H1 (cell line): Measurements from ENCODE around the gene SIRT7. TPM values are rescaled to one million over a fixed set of nuclear protein-coding genes. Genes with fewer than 3 reads are reported as not detected.

Experiments
- CTCF ChIA-PET: fragments of 300-600 bp; sonication (Branson Sonifier 250); formaldehyde crosslinking; loops from one replicate; lab custom pipeline; 2021; ENCODE audit not compliant: partially characterized antibody; lab: Charles Lee
- POLR2A ChIA-PET: fragments of 300-600 bp; sonication (Branson Sonifier 250); formaldehyde crosslinking; loops from one replicate; lab custom pipeline; 2021; ENCODE audit warnings: inconsistent platforms; ENCODE audit not compliant: partially characterized antibody; lab: Charles Lee
- DNase-seq, 2 experiments: peaks; one replicate each; pipeline versions ENCODE4 v3.0.0 to v3.0.0-alpha.2; 2010 to 2022; ENCODE audit warnings: low spot score in 2 of 2, low read depth in 1 of 2, mixed read lengths in 1 of 2
- FAIRE-seq: peaks from 2 replicates; lab custom pipeline; 2011; peaks lifted over from hg19 to GRCh38; lab: Jason Lieb, UNC
- H2AFZ ChIP-seq: 2 replicates; pipeline ENCODE4 v1.8.1; 2012; ENCODE audit warnings: low read length, inconsistent platforms
- H2AK5ac ChIP-seq: 2 replicates; pipeline ENCODE4 v1.6.1; 2013; ENCODE audit warnings: low read depth, low read length
- H2BK120ac ChIP-seq: replicated peaks from 2 replicates; pipeline ENCODE3; 2013; ENCODE audit warnings: low read depth, low read length, inconsistent platforms
- H2BK12ac ChIP-seq: 2 replicates; pipeline ENCODE4 v1.6.1; 2013; ENCODE audit warnings: low read depth, low read length
- H2BK15ac ChIP-seq: 2 replicates; pipeline ENCODE4 v1.6.1; 2013; ENCODE audit warnings: low read length
- H2BK20ac ChIP-seq: 2 replicates; pipeline ENCODE4 v1.6.1; 2013; ENCODE audit warnings: low read length
- H2BK5ac ChIP-seq: 2 replicates; pipeline ENCODE4 v1.6.1; 2013; ENCODE audit warnings: low read depth, low read length
- H3K14ac ChIP-seq: 2 replicates; pipeline ENCODE4 v1.6.1; 2013; ENCODE audit warnings: inconsistent platforms; ENCODE audit not compliant: insufficient read length
- H3K18ac ChIP-seq: 2 replicates; pipeline ENCODE4 v1.6.1; 2013; ENCODE audit warnings: low read length; ENCODE audit errors: extremely low read depth
- H3K23ac ChIP-seq: 2 replicates; pipeline ENCODE4 v1.6.1; 2013; ENCODE audit warnings: inconsistent platforms; ENCODE audit not compliant: insufficient read length
- H3K23me2 ChIP-seq: 2 replicates; pipeline ENCODE4 v1.6.1; 2013; ENCODE audit warnings: low read depth, low read length
- H3K27ac ChIP-seq: 2 replicates; pipeline ENCODE4 v1.6.1; 2011; ENCODE audit warnings: low read depth, low read length, inconsistent platforms
- H3K27me3 ChIP-seq, 4 experiments: replicated peaks in 1 of 4; 1 replicate in 1 of 4; 2 replicates in 3 of 4; pipeline versions ENCODE4 v1.6.1 to v1.8.1; 2011 to 2013; ENCODE audit warnings: low read length in 3 of 4, mild to moderate bottlenecking in 3 of 4, inconsistent platforms in 2 of 4, mixed read lengths in 2 of 4, moderate library complexity in 1 of 4; ENCODE audit not compliant: control insufficient read depth in 3 of 4, insufficient read depth in 3 of 4; ENCODE audit errors: extremely low read depth in 1 of 4
- H3K36me3 ChIP-seq, 4 experiments: 2 replicates each; pipeline versions ENCODE4 v1.6.1 to v1.8.1; 2011 to 2013; ENCODE audit warnings: mild to moderate bottlenecking in 4 of 4, low read length in 3 of 4, moderate library complexity in 2 of 4, control low read depth in 1 of 4, inconsistent platforms in 1 of 4; ENCODE audit not compliant: insufficient read depth in 4 of 4, control insufficient read depth in 2 of 4
- H3K4ac ChIP-seq: replicated peaks from 2 replicates; pipeline ENCODE3; 2013; ENCODE audit warnings: low read length, low read depth, mixed read lengths, inconsistent platforms; ENCODE audit not compliant: insufficient read length
- H3K4me1 ChIP-seq, 4 experiments: replicated peaks in 1 of 4; 1 replicate in 1 of 4; 2 replicates in 3 of 4; pipeline versions ENCODE4 v1.6.1 to v1.8.1; 2011 to 2013; ENCODE audit warnings: low read length in 3 of 4, inconsistent platforms in 2 of 4, mixed read lengths in 1 of 4; ENCODE audit not compliant: insufficient read depth in 4 of 4, control insufficient read depth in 3 of 4
- H3K4me2 ChIP-seq, 2 experiments: 2 replicates each; pipeline versions ENCODE4 v1.6.1 to v1.8.1; 2011 to 2013; ENCODE audit warnings: low read depth in 2 of 2, low read length in 2 of 2, control low read depth in 1 of 2, inconsistent platforms in 1 of 2, mild to moderate bottlenecking in 1 of 2; ENCODE audit not compliant: insufficient read depth in 1 of 2
- H3K4me3 ChIP-seq, 4 experiments: fragments of 200-600, 300-600 bp in 1 of 4; sonication (generic), shearing (Covaris generic), sonication (Bioruptor Twin) in 1 of 4; 2 replicates each; pipeline versions ENCODE4 v1.5.1 to v1.8.1; 2011 to 2016; ENCODE audit warnings: low read length in 4 of 4, low read depth in 3 of 4, control low read depth in 2 of 4, inconsistent platforms in 2 of 4, mild to moderate bottlenecking in 2 of 4, mixed read lengths in 1 of 4, moderate library complexity in 1 of 4; ENCODE audit not compliant: insufficient read depth in 2 of 4; ENCODE audit errors: extremely low read depth in 1 of 4
- H3K56ac ChIP-seq: replicated peaks from 2 replicates; pipeline ENCODE3; 2013; ENCODE audit warnings: low read depth, mild to moderate bottlenecking, mixed read lengths, low read length, inconsistent platforms; ENCODE audit not compliant: insufficient read length
- H3K79me1 ChIP-seq: 2 replicates; pipeline ENCODE4 v1.6.1; 2013; ENCODE audit warnings: low read depth, low read length, control low read depth
- H3K79me2 ChIP-seq, 2 experiments: 2 replicates each; pipeline versions ENCODE4 v1.6.1 to v1.8.1; 2012 to 2013; ENCODE audit warnings: low read length in 2 of 2, mild to moderate bottlenecking in 2 of 2, inconsistent platforms in 1 of 2; ENCODE audit not compliant: insufficient read depth in 2 of 2, control insufficient read depth in 1 of 2
- H3K9ac ChIP-seq, 4 experiments: replicated peaks in 1 of 4; 1 replicate in 1 of 4; 2 replicates in 3 of 4; pipeline versions ENCODE4 v1.6.1 to v1.8.1; 2011 to 2013; ENCODE audit warnings: low read depth in 3 of 4, low read length in 3 of 4, control low read depth in 2 of 4, mild to moderate bottlenecking in 2 of 4, moderate library complexity in 2 of 4, inconsistent platforms in 1 of 4; ENCODE audit errors: extremely low read depth in 1 of 4
- H3K9me3 ChIP-seq, 2 experiments: 2 replicates each; pipeline versions ENCODE4 v1.6.1 to v1.8.1; 2012 to 2013; ENCODE audit warnings: mild to moderate bottlenecking in 2 of 2, moderate library complexity in 2 of 2, control low read depth in 1 of 2, inconsistent platforms in 1 of 2, low read depth in 1 of 2, low read length in 1 of 2, mixed read lengths in 1 of 2; ENCODE audit not compliant: insufficient read depth in 2 of 2
- H4K20me1 ChIP-seq, 2 experiments: replicated peaks in 1 of 2; 2 replicates each; pipeline versions ENCODE3 to v1.8.1; 2011 to 2013; ENCODE audit warnings: inconsistent platforms in 2 of 2, low read length in 2 of 2, mild to moderate bottlenecking in 1 of 2; ENCODE audit not compliant: insufficient read depth in 2 of 2, control insufficient read depth in 1 of 2
- H4K5ac ChIP-seq: 2 replicates; pipeline ENCODE4 v1.6.1; 2013; ENCODE audit warnings: low read length, low read depth, mixed read lengths, inconsistent platforms; ENCODE audit not compliant: insufficient read length
- H4K8ac ChIP-seq: 2 replicates; pipeline ENCODE4 v1.8.0; 2013; ENCODE audit warnings: mild to moderate bottlenecking, moderate library complexity, low read length, inconsistent platforms; ENCODE audit not compliant: insufficient read depth; ENCODE audit errors: extremely low read depth
- H4K91ac ChIP-seq: replicated peaks from 2 replicates; pipeline ENCODE3; 2013; ENCODE audit warnings: low read length, mixed read lengths, inconsistent platforms; ENCODE audit not compliant: insufficient read length
- CEBPB ChIP-seq: IDR thresholded peaks from 2 replicates; pipeline ENCODE4 v1.6.1; 2012; ENCODE audit warnings: low read depth, low read length
- CREB1 ChIP-seq: IDR thresholded peaks from 2 replicates; pipeline ENCODE4 v1.6.1; 2012; ENCODE audit warnings: inconsistent platforms
- HDAC6 ChIP-seq: IDR thresholded peaks from one replicate; pipeline ENCODE4 v1.7.1; 2012; ENCODE audit warnings: low read depth, mild to moderate bottlenecking, inconsistent platforms, low read length, moderate library complexity
- MAFK ChIP-seq: IDR thresholded peaks from 2 replicates; pipeline ENCODE4 v1.6.1; 2012; ENCODE audit warnings: low read depth, mild to moderate bottlenecking, improper control_type of control experiment, low read length
- NANOG ChIP-seq: IDR thresholded peaks from 2 replicates; pipeline ENCODE4 v1.6.1; 2011; ENCODE audit warnings: low read length, low read depth, mild to moderate bottlenecking, inconsistent platforms; ENCODE audit not compliant: insufficient read depth, poor library complexity, severe bottlenecking
- RBBP5 ChIP-seq: IDR thresholded peaks from 2 replicates; pipeline ENCODE4 v1.7.1; 2012; ENCODE audit warnings: low read depth, mild to moderate bottlenecking, inconsistent platforms, low read length, moderate library complexity, borderline replicate concordance
- SIN3A ChIP-seq, 2 experiments: IDR thresholded peaks in 1 of 2; conservative IDR thresholded peaks in 1 of 2; 2 replicates each; pipeline ENCODE4 v1.6.1; 2011 to 2012; ENCODE audit warnings: low read length in 2 of 2, improper control_type of control experiment in 1 of 2, low read depth in 1 of 2, mild to moderate bottlenecking in 1 of 2
- YY1 ChIP-seq: IDR thresholded peaks from 2 replicates; pipeline ENCODE4 v1.6.1; 2011; ENCODE audit warnings: low read depth, mild to moderate bottlenecking, low read length
- WGBS, 2 experiments: shearing (Covaris generic) in 1 of 2; methylation state at CpG; one replicate each; pipeline versions ENCODE4 v1.1.6 to v1.1.7; 2013 to 2015; ENCODE audit warnings: low lambda C conversion rate in 2 of 2, mixed read lengths in 2 of 2, inconsistent platforms in 1 of 2, low coverage in 1 of 2, missing lambda C conversion rate in 1 of 2; ENCODE audit not compliant: insufficient replicate concordance in 2 of 2, insufficient coverage in 1 of 2, insufficient read length in 1 of 2; ENCODE audit errors: extremely low coverage in 1 of 2, missing lambda C conversion rate in 1 of 2; 5-methylcytosine and 5-hydroxymethylcytosine counted together
- polyA plus RNA-seq, 7 experiments: library from polyadenylated mRNA; depleted of rRNA in 3 of 7; stranded (reverse) in 5 of 7; unstranded in 2 of 7; fragments of >200 nt in 5 of 7; fragments of 200-250 nt in 2 of 7; gene quantifications; 1 replicate in 5 of 7; 2 replicates in 1 of 7; 4 replicates in 1 of 7; pipeline versions ENCODE4 v1.2.1 to v1.2.3, GENCODE V29; 2011 to 2013; ENCODE audit warnings: missing spikeins in 2 of 7, mixed read lengths in 2 of 7
- total RNA-seq: library from RNA; stranded (reverse); fragmentation: NEBNext Ultra II Directional; extraction: Animal tissue kit (Norgen Biotek cat#: 25700); gene quantifications from 2 replicates; pipeline ENCODE4 v1.2.1, GENCODE V29; 2021
- TF ChIP-seq, protein P1 (sequence below): IDR thresholded peaks from 2 replicates; pipeline ENCODE4 v1.6.1; 2012; ENCODE audit warnings: inconsistent platforms

The SIRT7 gene
- total and polyA plus RNA-seq, 2 of the 8 experiments (the other 6 are each of a cell fraction or from before 2014, with no cell fraction given): 5.8 to 16.6 TPM

DNA sequence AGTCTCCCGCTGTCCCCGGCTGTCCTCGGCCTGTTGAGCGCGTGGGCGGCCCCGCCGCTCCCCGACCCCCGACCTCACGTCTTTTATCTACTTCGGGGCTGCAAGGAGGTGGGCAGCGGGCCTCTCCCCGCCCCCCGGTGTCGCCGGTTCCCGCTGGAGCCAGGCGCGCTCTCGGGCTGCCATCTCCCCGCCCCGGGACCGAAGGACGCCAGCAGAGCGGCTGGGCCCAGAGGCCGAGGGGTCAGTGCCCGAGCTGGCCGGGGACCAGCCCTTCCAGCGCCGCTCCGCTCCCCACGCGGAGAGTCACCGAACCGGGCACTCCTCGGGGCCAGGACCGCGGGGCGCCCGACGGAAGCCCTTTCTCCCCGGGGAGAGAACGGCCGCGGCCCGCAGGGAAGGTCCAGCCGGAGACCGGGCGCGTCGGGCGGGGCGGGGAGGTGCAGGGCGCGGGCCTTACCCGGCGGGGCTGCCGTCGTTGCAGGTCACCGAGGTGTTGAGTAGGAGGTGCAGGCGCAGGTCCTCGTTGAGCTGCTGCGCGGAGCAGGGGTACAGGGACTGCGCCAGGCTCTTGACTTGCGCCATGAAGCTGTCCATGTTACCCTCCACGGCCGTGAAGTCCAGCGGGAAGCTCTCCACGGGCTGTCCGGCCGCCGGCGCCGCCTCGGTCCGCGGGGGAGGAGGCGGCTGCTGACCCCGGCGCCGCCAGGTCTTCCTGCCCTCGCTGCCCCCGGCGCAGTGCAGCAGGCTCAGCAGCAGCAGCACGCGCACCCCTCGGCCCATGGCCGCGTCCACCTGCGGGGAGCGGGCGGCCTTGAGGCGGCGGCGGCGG is 42.4 kb upstream of the SIRT7 start:
- H2BK12ac ChIP-seq: no peak overlapping the region; the same call in 1 of the 2 replicates
- H3K36me3 ChIP-seq: peaks cover 0 to 13% (median 0%) of the 10 kb centered on the region in 4 experiments; a peak in 1 of 8 replicates
- H3K18ac ChIP-seq: no peak overlapping the region; the same call in 1 of the 2 replicates
- POLR2A ChIA-PET: interaction anchor here (0.7 to 3.0 kb wide), 8 partner anchors 8 to 91 kb away, joined by 3 to 14 read pairs (median 6); partner anchors contain the start of gene PYCR1
- peaks cover 0 to 6% (median 1%) of the 10 kb centered on the region in 4 experiments; a peak in 4 of 7 replicates for H3K4me1 ChIP-seq
- no peak overlapping the region for H3K23ac ChIP-seq
- H3K56ac ChIP-seq: no peak overlapping the region
- peaks cover 4% of the 10 kb centered on the region; the same call in 1 of the 2 replicates for H3K23me2 ChIP-seq
- H2BK20ac ChIP-seq: no peak overlapping the region
- H3K27ac ChIP-seq: no peak overlapping the region
- H3K9me3 ChIP-seq: no peaks in the 10 kb centered on the region
- H3K4ac ChIP-seq: no peak overlapping the region
- H3K9ac ChIP-seq: no peak overlapping the region
- peak overlapping the region; percentile 80; the same call in 1 of the 2 replicates for H4K8ac ChIP-seq
- no peak overlapping the region for H2BK15ac ChIP-seq
- 13% methylated on average over 53 of the region's 98 CpGs; no CpG with 5 or more reads in 1 of the 2 experiments for WGBS, 2 experiments
- no peaks in the 10 kb centered on the region for H3K79me2 ChIP-seq
- FAIRE-seq (no peak), DNase-seq (peak in 1 of 2 experiments; percentile 68)
- H2BK120ac ChIP-seq: no peak overlapping the region
- no peak overlapping the region for H4K91ac ChIP-seq
- no peak overlapping the region for H4K5ac ChIP-seq
- H3K14ac ChIP-seq: no peak overlapping the region
- H2BK5ac ChIP-seq: no peak overlapping the region
- H2AFZ ChIP-seq: no peak overlapping the region
- CTCF ChIA-PET: interaction anchor here (0.6 to 5.1 kb wide), 21 partner anchors 9 to 75 kb away, joined by 3 to 22 read pairs (median 5); partner anchors contain the start of genes ANAPC11 and ASPSCR1
- peaks cover 46 to 80% (median 65%) of the 10 kb centered on the region in 4 experiments for H3K27me3 ChIP-seq
- H3K4me3 ChIP-seq: peak overlapping the region in 1 of 4 experiments; percentile 52; a peak in 4 of 8 replicates
- H3K4me2 ChIP-seq: peak overlapping the region; percentile 31 to 63
- no peak overlapping the region for H2AK5ac ChIP-seq
- no peaks in the 10 kb centered on the region for H3K79me1 ChIP-seq
- peaks cover 2 to 3% of the 10 kb centered on the region in 2 experiments for H4K20me1 ChIP-seq
- TF ChIP-seq NANOG (no peak), SIN3A (conservative IDR thresholded peaks at IDR 0.05 in 1 of 2, IDR thresholded peaks at IDR 0.05 in 1 of 2; ENCODE audit: low read depth in 1 of 2, low read length in 2 of 2) (no peak), HDAC6 (no peak), CEBPB (no peak), YY1 (no peak), RBBP5 (no peak), MAFK (no peak), CREB1 (no peak)
- TF ChIP-seq, protein P1, sequence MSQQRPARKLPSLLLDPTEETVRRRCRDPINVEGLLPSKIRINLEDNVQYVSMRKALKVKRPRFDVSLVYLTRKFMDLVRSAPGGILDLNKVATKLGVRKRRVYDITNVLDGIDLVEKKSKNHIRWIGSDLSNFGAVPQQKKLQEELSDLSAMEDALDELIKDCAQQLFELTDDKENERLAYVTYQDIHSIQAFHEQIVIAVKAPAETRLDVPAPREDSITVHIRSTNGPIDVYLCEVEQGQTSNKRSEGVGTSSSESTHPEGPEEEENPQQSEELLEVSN: peak; percentile 52
